Measurements from ENCODE around the gene FUBP1.
A peak's percentile ranks its signal among the peaks of the same experiment; 100 is the strongest.
"Not testable (repeated sequence)": the region's sequence is repeated elsewhere in the genome, so short reads cannot be mapped to it uniquely, and the experiment has no call there.

Gene FUBP1

DNA sequence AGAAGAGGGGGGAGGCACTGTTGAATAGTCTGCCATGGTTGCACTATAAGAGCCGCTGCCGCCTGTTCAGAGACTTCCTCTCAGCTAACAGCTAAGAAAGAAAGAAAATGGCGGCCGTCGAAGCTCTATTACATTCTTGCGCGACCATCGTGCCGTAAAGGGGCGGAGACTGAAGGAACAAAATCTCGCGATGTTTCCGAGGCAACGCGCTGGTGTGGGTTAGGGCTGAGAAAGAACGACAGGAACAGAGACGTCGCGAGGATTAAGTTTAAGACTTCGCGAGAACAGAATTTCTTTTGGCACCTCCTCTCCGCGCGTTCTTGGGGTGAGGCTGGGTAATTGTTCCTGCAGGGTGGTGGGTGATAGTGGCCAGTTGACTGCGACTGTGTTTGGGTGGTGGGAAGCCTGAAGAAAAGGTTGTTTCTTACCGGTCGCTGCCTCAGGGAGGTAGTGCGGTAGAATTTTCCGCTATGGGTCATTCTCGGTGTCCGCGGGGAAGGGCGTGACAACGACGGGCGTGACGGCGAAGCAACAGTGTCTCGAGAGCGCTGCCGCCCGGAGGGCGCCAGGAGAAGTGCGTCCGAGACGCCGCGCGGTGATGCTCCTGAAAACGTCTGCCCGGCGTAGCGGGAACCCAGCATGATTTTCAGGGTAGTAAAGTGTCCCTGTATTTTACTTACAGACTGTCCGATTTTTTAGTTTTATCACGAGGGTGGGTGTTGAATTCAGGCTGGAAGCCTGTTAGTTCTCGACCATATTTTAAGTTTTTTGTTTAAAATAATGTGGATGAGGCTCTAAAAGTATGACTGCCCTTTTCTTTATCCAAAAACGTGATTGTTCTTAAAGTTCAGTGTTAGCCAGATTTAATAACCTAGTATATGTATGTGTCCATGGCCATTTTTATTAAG lies at the start of gene FUBP1:
Gene FUBP1, minus strand, starts transcription at position 104 of the 908 bp plus-strand sequence. Its CDS starts 68 bp downstream, at position 36.
- TF ChIP-seq, protein P1, sequence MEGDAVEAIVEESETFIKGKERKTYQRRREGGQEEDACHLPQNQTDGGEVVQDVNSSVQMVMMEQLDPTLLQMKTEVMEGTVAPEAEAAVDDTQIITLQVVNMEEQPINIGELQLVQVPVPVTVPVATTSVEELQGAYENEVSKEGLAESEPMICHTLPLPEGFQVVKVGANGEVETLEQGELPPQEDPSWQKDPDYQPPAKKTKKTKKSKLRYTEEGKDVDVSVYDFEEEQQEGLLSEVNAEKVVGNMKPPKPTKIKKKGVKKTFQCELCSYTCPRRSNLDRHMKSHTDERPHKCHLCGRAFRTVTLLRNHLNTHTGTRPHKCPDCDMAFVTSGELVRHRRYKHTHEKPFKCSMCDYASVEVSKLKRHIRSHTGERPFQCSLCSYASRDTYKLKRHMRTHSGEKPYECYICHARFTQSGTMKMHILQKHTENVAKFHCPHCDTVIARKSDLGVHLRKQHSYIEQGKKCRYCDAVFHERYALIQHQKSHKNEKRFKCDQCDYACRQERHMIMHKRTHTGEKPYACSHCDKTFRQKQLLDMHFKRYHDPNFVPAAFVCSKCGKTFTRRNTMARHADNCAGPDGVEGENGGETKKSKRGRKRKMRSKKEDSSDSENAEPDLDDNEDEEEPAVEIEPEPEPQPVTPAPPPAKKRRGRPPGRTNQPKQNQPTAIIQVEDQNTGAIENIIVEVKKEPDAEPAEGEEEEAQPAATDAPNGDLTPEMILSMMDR (IDR thresholded peaks at IDR 0.05; ENCODE audit: low read length, missing control alignments), result peak; percentile 75
- H3K4me3 ChIP-seq (replicated peaks; ENCODE audit: low read depth, low read length), result peak within 1 kb of the TSS; percentile 83

GRCh38 chr1:78021134-78021533 lies 42.3 kb upstream of the FUBP1 start:
- DNase-seq (ENCODE audit: low read depth); H3K4me3 ChIP-seq (replicated peaks; ENCODE audit: low read depth, low read length): not testable (repeated sequence)

More for the DNA sequence above, at the start of gene FUBP1:
- DNase-seq (ENCODE audit: low read depth), result peak; percentile 100

GRCh38 chr1:78019024-78019423 lies 40.2 kb upstream of the FUBP1 start:
- TF ChIP-seq, protein P1 (IDR thresholded peaks at IDR 0.05; ENCODE audit: low read length, missing control alignments), result no peak
- DNase-seq (ENCODE audit: low read depth), result no peak
- no peak overlapping the region for H3K4me3 ChIP-seq (replicated peaks; ENCODE audit: low read depth, low read length)

DNA sequence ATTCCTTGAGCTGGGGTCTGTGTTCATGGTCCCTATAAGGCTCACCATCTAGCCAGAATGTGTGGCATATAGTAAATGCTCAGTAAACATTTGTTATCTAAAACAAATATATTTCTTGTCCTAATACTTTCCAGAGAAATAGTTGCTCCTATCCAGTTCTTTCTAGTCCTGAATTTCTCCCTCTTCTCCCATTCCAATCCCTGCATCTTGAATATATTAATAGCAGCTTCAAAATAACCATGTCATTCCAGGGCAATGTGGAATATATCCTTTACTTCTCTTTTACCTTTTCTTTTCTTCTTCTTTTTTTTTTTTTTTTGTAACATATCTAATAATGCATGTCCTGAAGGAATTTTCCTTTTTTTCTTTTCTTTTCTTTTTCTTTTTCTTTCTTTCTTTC lies 36.3 kb upstream of the FUBP1 start:
- TF ChIP-seq, protein P1 (IDR thresholded peaks at IDR 0.05; ENCODE audit: low read length, missing control alignments), result no peak
- no peak overlapping the region for H3K4me3 ChIP-seq (replicated peaks; ENCODE audit: low read depth, low read length)
- DNase-seq (ENCODE audit: low read depth), result no peak

- peak overlapping the region; percentile 82 for H3K4me3 ChIP-seq (replicated peaks; ENCODE audit: low read depth, low read length)
- TF ChIP-seq, protein P1 (IDR thresholded peaks at IDR 0.05; ENCODE audit: low read length, missing control alignments), result no peak
- no peak for DNase-seq (ENCODE audit: low read depth)
Observed at GRCh38 chr1:78011050-78011449, 32.2 kb upstream of the FUBP1 start.

DNA sequence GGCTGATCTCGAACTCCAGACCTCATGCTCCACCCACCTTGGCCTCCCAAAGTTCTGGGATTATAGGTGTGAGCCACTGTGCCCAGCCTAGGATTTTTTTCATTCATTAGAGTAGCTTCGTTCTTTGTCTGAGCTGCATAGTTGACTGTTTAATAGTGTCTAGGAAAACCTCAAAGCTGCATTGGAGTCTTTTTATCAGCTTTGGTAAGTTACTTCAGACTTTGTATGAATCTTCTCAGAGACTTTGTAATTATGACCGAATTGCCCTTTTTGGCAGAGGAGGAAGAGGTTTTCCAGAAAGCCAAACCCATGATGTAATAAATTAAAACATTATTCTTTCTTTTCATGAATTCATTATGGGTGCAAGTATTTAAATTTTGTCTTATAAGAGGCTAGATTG lies 31.0 kb upstream of the FUBP1 start:
- TF ChIP-seq, protein P1 (IDR thresholded peaks at IDR 0.05; ENCODE audit: low read length, missing control alignments), result no peak
- no peak for DNase-seq (ENCODE audit: low read depth)
- H3K4me3 ChIP-seq (replicated peaks; ENCODE audit: low read depth, low read length), result peak overlapping the region; percentile 82

DNA sequence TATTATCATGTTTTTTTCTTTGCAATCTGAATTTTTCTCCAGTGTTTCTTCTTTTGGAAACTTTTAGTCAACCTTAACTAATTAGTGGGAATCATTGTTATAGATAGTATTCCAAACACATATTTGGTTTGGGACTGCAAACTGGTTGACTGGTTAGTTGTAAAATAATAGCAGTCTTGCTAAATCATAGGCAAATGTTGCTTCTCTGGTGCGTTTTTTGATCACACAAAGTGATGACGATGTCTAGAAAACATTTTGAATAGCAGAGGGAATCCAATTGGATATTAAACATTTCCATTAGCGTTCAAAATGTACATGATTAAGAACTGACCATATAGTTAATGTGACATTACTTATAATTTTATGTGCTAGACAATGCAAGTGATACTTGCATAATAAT lies 30.4 kb upstream of the FUBP1 start:
- no peak for DNase-seq (ENCODE audit: low read depth)
- TF ChIP-seq, protein P1 (IDR thresholded peaks at IDR 0.05; ENCODE audit: low read length, missing control alignments), result no peak
- H3K4me3 ChIP-seq (replicated peaks; ENCODE audit: low read depth, low read length), result peak overlapping the region; percentile 82
